HepG2 (cell line): ENCODE measurements around the gene NELL1. TPM values are rescaled to one million over a fixed set of nuclear protein-coding genes. Genes with fewer than 3 reads are reported as not detected.

Experiments
- ATAC-seq: fragments of 200-7000 bp; cut with Tn5 transposase; 3 replicates; pipeline ENCODE4 v1.9.1; 2020; ENCODE audit warnings: mild to moderate bottlenecking, moderate library complexity
- BruUV-seq: library from RNA; stranded (reverse); fragments of 400-500 nt; replicated peaks from 2 replicates; lab custom pipeline; 2021; lab: Mats Ljungman, UMichigan
- CTCF ChIA-PET: fragments of 300-600 bp; formaldehyde crosslinking; extraction: SDS; loops from one replicate; lab custom pipeline; 2021; ENCODE audit warnings: low total read pairs, inconsistent platforms, low intra/inter-chr PET ratio; lab: Yijun Ruan, JAX
- POLR2A ChIA-PET: fragments of 350-600 bp; sonication (Branson Sonifier 250); formaldehyde crosslinking; loops from one replicate; lab custom pipeline; 2020; ENCODE audit warnings: antibody characterized with exemption, inconsistent platforms; lab: Yijun Ruan, JAX
- DNase-seq: peaks from one replicate; pipeline ENCODE4 v3.0.0-alpha.2; 2015; ENCODE audit warnings: low spot score
- FAIRE-seq: peaks from 3 replicates; lab custom pipeline; 2011; peaks lifted over from hg19 to GRCh38; lab: Jason Lieb, UNC
- H2AFZ ChIP-seq: one replicate; pipeline ENCODE4 v1.6.1; 2011; ENCODE audit warnings: low read length, inconsistent platforms
- H3K27ac ChIP-seq: fragments of 300-600 bp; 3 replicates; pipeline ENCODE4 v1.8.0; 2011; ENCODE audit warnings: mixed run types, mild to moderate bottlenecking, mixed read lengths, low read length, inconsistent platforms; ENCODE audit not compliant: insufficient read depth; ENCODE audit errors: extremely low read length
- H3K27me3 ChIP-seq, 2 experiments: fragments of 200-600 bp in 1 of 2; 2 replicates in 1 of 2; 3 replicates in 1 of 2; pipeline versions ENCODE4 v1.6.0 to v1.8.0; 2011; ENCODE audit warnings: low read length in 2 of 2, mild to moderate bottlenecking in 2 of 2, moderate library complexity in 2 of 2, inconsistent platforms in 1 of 2; ENCODE audit not compliant: insufficient read depth in 2 of 2, control insufficient read depth in 1 of 2
- H3K36me3 ChIP-seq, 2 experiments: fragments of 200-600 bp in 1 of 2; replicated peaks in 1 of 2; 2 replicates in 1 of 2; 3 replicates in 1 of 2; pipeline versions ENCODE4 v1.5.1 to v1.8.0; 2011; ENCODE audit warnings: low read length in 2 of 2, inconsistent platforms in 1 of 2; ENCODE audit not compliant: insufficient read depth in 2 of 2, control insufficient read depth in 1 of 2
- H3K4me1 ChIP-seq: 2 replicates; pipeline ENCODE4 v1.5.1; 2012; ENCODE audit warnings: low read length, inconsistent platforms; ENCODE audit not compliant: insufficient read depth
- H3K4me2 ChIP-seq: 2 replicates; pipeline ENCODE4 v1.6.0; 2011; ENCODE audit warnings: low read depth, low read length, inconsistent platforms
- H3K4me3 ChIP-seq, 3 experiments: fragments of 200-600 bp in 1 of 3; sonication (generic), shearing (Covaris generic) in 1 of 3; replicated peaks in 1 of 3; 2 replicates each; pipeline ENCODE4 v1.5.1; 2011 to 2016; ENCODE audit warnings: low read length in 3 of 3, inconsistent platforms in 2 of 3, low read depth in 2 of 3, mild to moderate bottlenecking in 2 of 3, control low read depth in 1 of 3, mixed read lengths in 1 of 3; ENCODE audit not compliant: insufficient read depth in 1 of 3
- H3K79me2 ChIP-seq: one replicate; pipeline ENCODE4 v1.6.1; 2011; ENCODE audit warnings: low read length, inconsistent platforms; ENCODE audit not compliant: insufficient read depth
- H3K9ac ChIP-seq: 2 replicates; pipeline ENCODE4 v1.6.0; 2011; ENCODE audit warnings: mild to moderate bottlenecking, low read depth, low read length, inconsistent platforms; ENCODE audit not compliant: insufficient read depth
- H3K9me3 ChIP-seq: 2 replicates; pipeline ENCODE4 v1.5.1; 2012; ENCODE audit warnings: mild to moderate bottlenecking, low read length
- H4K20me1 ChIP-seq: 2 replicates; pipeline ENCODE4 v1.6.0; 2011; ENCODE audit warnings: inconsistent platforms, mild to moderate bottlenecking, low read length, moderate library complexity; ENCODE audit not compliant: insufficient read depth
- GPN1 ChIP-seq: sonication (generic); formaldehyde crosslinking; IDR thresholded peaks from 2 replicates; pipeline ENCODE4 v1.5.1; 2020; ENCODE audit warnings: missing genetic modification reagents, borderline replicate concordance
- KAT8 ChIP-seq: IDR thresholded peaks from 2 replicates; pipeline ENCODE4 v1.6.1; 2016; ENCODE audit warnings: missing genetic modification reagents, missing compliant biosample characterization
- RELA ChIP-seq: sonication (generic); formaldehyde crosslinking; IDR thresholded peaks from 2 replicates; pipeline ENCODE4 v1.4.0; 2020; ENCODE audit warnings: missing genetic modification reagents
- TARDBP ChIP-seq: sonication (generic); formaldehyde crosslinking; IDR thresholded peaks from 2 replicates; pipeline ENCODE4 v1.8.0; 2022; ENCODE audit warnings: mild to moderate bottlenecking, missing genetic modification reagents
- TCF7L2 ChIP-seq: IDR thresholded peaks from 2 replicates; pipeline ENCODE4 v1.6.1; 2011; ENCODE audit warnings: mild to moderate bottlenecking, low read depth, low read length, moderate library complexity
- ZNF749 ChIP-seq: sonication (generic); formaldehyde crosslinking; IDR thresholded peaks from 2 replicates; pipeline ENCODE4 v1.8.0; 2022; ENCODE audit warnings: mild to moderate bottlenecking, missing genetic modification reagents, moderate library complexity, borderline replicate concordance
- in situ Hi-C: cut with HindIII; loops from 2 replicates; pipeline ENCODE4 v1.10.0; 2017; ENCODE audit warnings: low pct_unique_long_range_greater_than_20kb; ENCODE audit not compliant: extremely low pct_ligation_motif_present
- intact Hi-C: fragments of 100-400 bp; cut with micrococcal nuclease; formaldehyde crosslinking; loops from one replicate; pipeline ENCODE4 v1.10.0; 2022; ENCODE audit not compliant: unreplicated experiment
- polyA plus RNA-seq, 8 experiments: library from polyadenylated mRNA; depleted of rRNA in 3 of 8; stranded (reverse) in 7 of 8; unstranded in 1 of 8; fragments of >200 nt; fragmentation: Illumina TruSeq in 4 of 8; extraction: Trizol in 4 of 8; gene quantifications; 2 replicates each; pipeline versions ENCODE4 v1.2.1 to v1.2.3, GENCODE V29; 2011 to 2016; ENCODE audit warnings: low read depth in 4 of 8, missing spikeins in 1 of 8, mixed read lengths in 1 of 8; ENCODE audit not compliant: insufficient read depth in 1 of 8
- total RNA-seq, 5 experiments: library from RNA; depleted of rRNA; stranded (reverse); fragments of >200 nt; fragmentation: Illumina TruSeq; extraction: Trizol; gene quantifications; 2 replicates each; pipeline ENCODE4 v1.2.3, GENCODE V29; 2016; ENCODE audit warnings: low read depth in 1 of 5
- TF ChIP-seq, protein P1 (sequence below): sonication (generic); formaldehyde crosslinking; IDR thresholded peaks from 2 replicates; pipeline ENCODE4 v1.4.0; 2020; ENCODE audit warnings: missing genetic modification reagents
- TF ChIP-seq, protein P2 (sequence below): sonication (generic); formaldehyde crosslinking; IDR thresholded peaks from 2 replicates; pipeline ENCODE4 v1.4.0; 2020; ENCODE audit warnings: mild to moderate bottlenecking, missing genetic modification reagents
- TF ChIP-seq, protein P3 (sequence below): sonication (generic); formaldehyde crosslinking; IDR thresholded peaks from 2 replicates; pipeline ENCODE4 v1.4.0; 2020; ENCODE audit warnings: missing genetic modification reagents
- TF ChIP-seq, protein P4 (sequence below): sonication (generic); formaldehyde crosslinking; IDR thresholded peaks from 2 replicates; pipeline ENCODE4 v1.5.1; 2020; ENCODE audit warnings: missing genetic modification reagents, mild to moderate bottlenecking, borderline replicate concordance
- TF ChIP-seq, protein P5 (sequence below): fragments of 450-650 bp; IDR thresholded peaks from 2 replicates; pipeline ENCODE4 v1.6.1; 2016

NELL1 gene
- total and polyA plus RNA-seq, 2 of the 13 experiments (the other 11 are each of a cell fraction or from before 2014, with no cell fraction given), result not detected

DNA sequence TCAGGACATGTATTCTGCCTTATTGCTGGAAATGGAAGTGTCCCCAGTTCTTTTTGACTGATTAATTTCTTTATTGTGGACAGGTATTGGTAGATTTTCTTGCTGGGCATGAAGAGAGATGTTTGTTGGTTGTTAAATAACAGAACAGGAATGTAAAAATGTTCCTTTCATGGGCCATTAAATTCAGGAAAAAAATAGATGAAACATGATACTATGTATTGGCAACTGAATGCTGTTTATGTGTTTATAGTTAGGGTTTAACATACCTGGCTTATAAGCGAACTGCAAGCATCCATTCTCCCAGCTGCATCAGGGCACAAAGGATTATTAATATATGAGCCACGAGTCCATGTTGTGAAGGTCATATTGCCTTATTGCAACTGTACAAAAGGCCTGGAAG, 368.5 kb downstream of the NELL1 start (continued):
- TF ChIP-seq ZNF749 (CRISPR knock-in tag) (no peak), KAT8 (CRISPR knock-in tag) (no peak)
- TF ChIP-seq, protein P1, sequence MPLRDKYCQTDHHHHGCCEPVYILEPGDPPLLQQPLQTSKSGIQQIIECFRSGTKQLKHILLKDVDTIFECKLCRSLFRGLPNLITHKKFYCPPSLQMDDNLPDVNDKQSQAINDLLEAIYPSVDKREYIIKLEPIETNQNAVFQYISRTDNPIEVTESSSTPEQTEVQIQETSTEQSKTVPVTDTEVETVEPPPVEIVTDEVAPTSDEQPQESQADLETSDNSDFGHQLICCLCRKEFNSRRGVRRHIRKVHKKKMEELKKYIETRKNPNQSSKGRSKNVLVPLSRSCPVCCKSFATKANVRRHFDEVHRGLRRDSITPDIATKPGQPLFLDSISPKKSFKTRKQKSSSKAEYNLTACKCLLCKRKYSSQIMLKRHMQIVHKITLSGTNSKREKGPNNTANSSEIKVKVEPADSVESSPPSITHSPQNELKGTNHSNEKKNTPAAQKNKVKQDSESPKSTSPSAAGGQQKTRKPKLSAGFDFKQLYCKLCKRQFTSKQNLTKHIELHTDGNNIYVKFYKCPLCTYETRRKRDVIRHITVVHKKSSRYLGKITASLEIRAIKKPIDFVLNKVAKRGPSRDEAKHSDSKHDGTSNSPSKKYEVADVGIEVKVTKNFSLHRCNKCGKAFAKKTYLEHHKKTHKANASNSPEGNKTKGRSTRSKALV (CRISPR knock-in tag), result no peak

DNA sequence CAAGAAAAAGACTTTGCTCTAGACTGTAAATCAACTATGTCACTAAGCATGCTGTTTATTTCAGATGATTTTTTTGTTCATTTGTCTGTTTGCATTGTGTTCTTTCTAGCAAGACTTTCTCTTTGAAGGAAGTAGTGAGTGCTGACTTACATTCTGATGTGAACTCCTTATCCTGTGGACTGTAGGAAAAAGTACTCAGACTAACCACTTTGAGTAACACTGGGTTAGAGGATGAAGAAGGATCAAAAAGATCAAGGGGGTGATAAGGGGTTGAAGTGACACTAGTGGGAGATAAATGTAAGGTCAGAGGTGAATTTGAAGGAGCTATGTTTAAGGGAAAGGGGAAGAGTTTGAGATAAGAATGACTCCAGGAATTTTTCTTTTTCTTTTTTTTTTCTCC, 369.4 kb downstream of the NELL1 start:
- H3K4me1 ChIP-seq, result no peaks in the 10 kb centered on the region
- no peaks in the 10 kb centered on the region for H3K79me2 ChIP-seq
- no peaks in the 10 kb centered on the region for H3K36me3 ChIP-seq
- no peaks in the 10 kb centered on the region for H3K27me3 ChIP-seq
- no peak overlapping the region for H3K4me3 ChIP-seq
- no peak overlapping the region for H3K9ac ChIP-seq
- in situ Hi-C loops, result no loop called here
- no peak for DNase-seq
- H3K4me2 ChIP-seq, result no peak overlapping the region
- CTCF ChIA-PET, result no interaction called here
- TF ChIP-seq, protein P2, sequence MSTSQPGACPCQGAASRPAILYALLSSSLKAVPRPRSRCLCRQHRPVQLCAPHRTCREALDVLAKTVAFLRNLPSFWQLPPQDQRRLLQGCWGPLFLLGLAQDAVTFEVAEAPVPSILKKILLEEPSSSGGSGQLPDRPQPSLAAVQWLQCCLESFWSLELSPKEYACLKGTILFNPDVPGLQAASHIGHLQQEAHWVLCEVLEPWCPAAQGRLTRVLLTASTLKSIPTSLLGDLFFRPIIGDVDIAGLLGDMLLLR, result no peak
- TF ChIP-seq, protein P3, sequence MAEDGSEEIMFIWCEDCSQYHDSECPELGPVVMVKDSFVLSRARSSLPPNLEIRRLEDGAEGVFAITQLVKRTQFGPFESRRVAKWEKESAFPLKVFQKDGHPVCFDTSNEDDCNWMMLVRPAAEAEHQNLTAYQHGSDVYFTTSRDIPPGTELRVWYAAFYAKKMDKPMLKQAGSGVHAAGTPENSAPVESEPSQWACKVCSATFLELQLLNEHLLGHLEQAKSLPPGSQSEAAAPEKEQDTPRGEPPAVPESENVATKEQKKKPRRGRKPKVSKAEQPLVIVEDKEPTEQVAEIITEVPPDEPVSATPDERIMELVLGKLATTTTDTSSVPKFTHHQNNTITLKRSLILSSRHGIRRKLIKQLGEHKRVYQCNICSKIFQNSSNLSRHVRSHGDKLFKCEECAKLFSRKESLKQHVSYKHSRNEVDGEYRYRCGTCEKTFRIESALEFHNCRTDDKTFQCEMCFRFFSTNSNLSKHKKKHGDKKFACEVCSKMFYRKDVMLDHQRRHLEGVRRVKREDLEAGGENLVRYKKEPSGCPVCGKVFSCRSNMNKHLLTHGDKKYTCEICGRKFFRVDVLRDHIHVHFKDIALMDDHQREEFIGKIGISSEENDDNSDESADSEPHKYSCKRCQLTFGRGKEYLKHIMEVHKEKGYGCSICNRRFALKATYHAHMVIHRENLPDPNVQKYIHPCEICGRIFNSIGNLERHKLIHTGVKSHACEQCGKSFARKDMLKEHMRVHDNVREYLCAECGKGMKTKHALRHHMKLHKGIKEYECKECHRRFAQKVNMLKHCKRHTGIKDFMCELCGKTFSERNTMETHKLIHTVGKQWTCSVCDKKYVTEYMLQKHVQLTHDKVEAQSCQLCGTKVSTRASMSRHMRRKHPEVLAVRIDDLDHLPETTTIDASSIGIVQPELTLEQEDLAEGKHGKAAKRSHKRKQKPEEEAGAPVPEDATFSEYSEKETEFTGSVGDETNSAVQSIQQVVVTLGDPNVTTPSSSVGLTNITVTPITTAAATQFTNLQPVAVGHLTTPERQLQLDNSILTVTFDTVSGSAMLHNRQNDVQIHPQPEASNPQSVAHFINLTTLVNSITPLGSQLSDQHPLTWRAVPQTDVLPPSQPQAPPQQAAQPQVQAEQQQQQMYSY (CRISPR knock-in tag), result no peak
- TF ChIP-seq TARDBP (CRISPR knock-in tag), result no peak
- no peak for TF ChIP-seq GPN1 (CRISPR knock-in tag)
- TF ChIP-seq, protein P4, sequence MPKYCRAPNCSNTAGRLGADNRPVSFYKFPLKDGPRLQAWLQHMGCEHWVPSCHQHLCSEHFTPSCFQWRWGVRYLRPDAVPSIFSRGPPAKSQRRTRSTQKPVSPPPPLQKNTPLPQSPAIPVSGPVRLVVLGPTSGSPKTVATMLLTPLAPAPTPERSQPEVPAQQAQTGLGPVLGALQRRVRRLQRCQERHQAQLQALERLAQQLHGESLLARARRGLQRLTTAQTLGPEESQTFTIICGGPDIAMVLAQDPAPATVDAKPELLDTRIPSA, result no peak
- no peak for TF ChIP-seq RELA (CRISPR knock-in tag)
- no peak for TF ChIP-seq TCF7L2
- TF ChIP-seq, protein P5, sequence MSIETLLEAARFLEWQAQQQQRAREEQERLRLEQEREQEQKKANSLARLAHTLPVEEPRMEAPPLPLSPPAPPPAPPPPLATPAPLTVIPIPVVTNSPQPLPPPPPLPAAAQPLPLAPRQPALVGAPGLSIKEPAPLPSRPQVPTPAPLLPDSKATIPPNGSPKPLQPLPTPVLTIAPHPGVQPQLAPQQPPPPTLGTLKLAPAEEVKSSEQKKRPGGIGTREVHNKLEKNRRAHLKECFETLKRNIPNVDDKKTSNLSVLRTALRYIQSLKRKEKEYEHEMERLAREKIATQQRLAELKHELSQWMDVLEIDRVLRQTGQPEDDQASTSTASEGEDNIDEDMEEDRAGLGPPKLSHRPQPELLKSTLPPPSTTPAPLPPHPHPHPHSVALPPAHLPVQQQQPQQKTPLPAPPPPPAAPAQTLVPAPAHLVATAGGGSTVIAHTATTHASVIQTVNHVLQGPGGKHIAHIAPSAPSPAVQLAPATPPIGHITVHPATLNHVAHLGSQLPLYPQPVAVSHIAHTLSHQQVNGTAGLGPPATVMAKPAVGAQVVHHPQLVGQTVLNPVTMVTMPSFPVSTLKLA, result no peak
- TF ChIP-seq, all 625 proteins: peak for 0
- Histone ChIP-seq H3K27ac (no peak overlapping the region), H3K9me3 (no peaks in the 10 kb centered on the region), H2AFZ (no peak overlapping the region), H4K20me1 (no peaks in the 10 kb centered on the region)
- intact Hi-C loops, result no loop called here
- no TSS peak for BruUV-seq
- POLR2A ChIA-PET, result no interaction called here
- ATAC-seq, result no peak
- FAIRE-seq, result no peak
